ENCODE data around the gene TNFRSF1B. TPM values are rescaled to one million over a fixed set of nuclear protein-coding genes. Genes with fewer than 3 reads are reported as not detected.

TNFRSF1B gene
- total RNA-seq, 1 donor, result 15.3 TPM

GRCh38 chr1:12186679-12186985 is 19.8 kb downstream of the TNFRSF1B start:
- DNase-seq (ENCODE audit: low read depth in 2 of 3, low spot score in 2 of 3), result no peak

DNA sequence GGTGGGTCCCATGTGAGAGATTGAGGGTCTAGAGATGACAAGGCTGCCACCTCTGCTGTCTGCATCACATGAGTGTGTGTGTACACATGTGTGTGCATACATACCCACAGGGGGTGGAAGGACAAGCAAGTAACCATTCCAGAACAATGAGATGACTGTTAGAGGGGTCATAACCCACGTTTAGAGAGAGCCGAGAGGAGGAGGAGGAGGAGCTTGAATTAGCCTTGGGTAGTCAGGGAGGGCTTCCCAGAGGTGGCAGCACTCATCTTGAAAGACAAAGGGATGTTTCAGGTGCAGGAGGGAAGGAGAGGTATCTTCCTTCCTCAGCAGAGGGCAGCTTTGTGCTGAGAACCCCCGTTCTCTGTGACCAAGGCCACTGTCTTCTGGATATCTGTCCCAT is 21.3 kb downstream of the TNFRSF1B start:
- no peak for DNase-seq (ENCODE audit: low read depth in 2 of 3, low spot score in 2 of 3)

DNA sequence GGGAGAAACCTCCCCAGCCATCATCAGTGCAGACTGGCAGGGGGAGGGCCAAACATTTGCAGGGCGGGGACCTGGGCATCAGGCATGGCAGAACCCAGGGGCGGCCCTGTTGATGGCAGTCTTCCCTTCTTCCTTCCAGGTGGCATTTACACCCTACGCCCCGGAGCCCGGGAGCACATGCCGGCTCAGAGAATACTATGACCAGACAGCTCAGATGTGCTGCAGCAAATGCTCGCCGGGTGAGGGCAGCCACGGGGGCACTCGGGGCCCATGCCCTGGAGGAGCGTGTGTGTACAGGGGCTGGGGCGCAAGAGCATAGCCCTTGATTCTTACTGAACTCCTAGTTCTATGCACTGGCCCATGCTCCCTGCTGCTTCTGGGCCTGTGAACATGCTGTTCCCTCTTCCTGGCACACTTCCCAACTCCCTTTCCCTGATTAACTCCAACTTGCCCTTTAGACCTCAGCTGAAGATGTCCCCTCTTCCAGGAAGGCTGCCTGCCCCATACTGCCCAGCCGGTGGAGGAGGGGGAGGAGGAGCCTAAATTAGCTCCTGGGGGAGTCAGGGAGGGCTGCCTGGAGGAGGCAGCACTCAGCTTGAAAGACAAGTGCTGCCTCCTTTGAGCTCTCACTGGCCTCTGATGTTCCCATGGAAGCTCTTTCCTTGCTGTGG is 22.0 kb downstream of the TNFRSF1B start:
- no peak for DNase-seq (ENCODE audit: low read depth in 2 of 3, low spot score in 2 of 3)

GRCh38 chr1:12189328-12189682 is 22.5 kb downstream of the TNFRSF1B start:
- DNase-seq (ENCODE audit: low read depth in 2 of 3, low spot score in 2 of 3), result no peak

DNA sequence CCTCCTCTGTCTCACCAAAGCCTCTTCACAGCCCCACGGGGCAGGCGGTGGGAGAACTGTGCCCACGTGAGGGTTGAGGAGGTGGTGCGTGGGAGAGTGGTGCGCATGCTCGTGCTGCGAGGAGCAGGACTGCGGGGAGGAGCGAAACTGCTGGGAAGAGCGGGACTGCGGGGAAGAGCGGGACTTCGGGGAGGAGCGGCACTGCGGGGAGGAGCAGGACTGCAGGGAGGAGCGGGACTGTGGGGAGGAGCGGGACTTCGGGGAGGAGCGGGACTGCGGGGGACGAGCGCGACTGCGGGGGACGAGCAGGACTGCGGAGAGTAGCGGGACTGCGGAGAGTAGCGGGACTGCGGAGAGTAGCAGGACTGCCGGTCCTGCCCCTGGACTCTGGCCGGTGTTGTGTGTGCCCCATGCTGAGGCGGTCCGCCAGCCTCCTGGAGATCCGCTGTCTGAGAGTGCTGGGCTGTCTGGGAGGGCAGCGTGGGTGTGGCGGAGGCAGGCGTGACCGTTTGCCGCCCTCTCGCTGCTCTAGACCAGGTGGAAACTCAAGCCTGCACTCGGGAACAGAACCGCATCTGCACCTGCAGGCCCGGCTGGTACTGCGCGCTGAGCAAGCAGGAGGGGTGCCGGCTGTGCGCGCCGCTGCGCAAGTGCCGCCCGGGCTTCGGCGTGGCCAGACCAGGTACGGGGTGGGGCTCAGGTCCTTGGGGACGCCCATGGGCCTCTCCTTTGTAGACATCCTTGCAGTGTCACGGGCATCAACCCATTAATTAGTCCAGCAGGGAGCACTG is 24.6 kb downstream of the TNFRSF1B start:
- DNase-seq (ENCODE audit: low read depth in 2 of 3, low spot score in 2 of 3), result no peak

DNA sequence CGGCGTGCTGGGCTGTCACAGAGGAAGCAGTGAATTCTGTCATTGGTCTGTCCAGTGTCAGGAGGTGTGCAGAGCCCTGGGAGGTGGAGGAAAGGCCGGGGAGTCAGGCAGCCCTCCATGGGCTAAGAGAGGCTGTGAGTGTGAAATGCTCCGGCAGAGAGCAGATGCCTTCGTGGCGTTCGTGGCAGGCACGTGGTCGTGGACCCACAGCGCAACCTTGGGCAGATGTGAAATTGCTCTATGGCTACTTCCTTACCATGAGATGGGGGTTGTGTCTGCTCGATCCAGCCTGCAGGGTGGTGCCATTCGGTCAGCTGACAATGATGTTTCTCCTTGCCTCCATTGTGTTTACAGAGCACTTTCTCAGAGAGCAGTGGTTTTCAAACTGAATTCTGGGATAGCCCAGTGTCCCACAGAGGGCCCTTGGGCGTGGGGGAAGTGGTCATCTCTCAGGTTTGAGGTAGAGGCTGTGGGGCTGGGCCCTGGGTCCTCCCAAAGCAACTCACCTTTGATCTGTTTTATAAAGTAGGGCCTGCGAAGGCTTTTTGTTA is 27.9 kb downstream of the TNFRSF1B start:
- DNase-seq (ENCODE audit: low read depth in 2 of 3, low spot score in 2 of 3), result no peak

DNA sequence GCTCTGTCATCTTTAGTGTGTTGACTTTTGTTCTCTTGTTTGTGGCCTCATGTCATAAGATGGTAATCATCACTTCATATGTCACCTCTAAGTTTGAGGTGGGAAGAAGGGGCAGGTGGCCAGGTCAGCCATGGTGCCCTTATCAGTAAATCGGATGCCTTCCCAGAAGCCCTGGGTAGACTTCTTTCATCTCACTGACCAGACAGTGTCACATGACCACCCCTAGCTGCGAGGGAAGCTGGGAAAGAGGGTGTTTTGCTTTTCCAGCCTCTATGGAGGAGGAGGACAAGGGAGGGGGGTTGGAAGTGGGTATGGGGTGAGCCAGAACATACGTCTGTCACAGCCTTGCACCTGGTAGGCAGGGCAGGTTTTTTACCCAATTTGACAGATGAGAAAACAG is 28.6 kb downstream of the TNFRSF1B start:
- no peak for DNase-seq (ENCODE audit: low read depth in 2 of 3, low spot score in 2 of 3)

- DNase-seq (ENCODE audit: low read depth in 2 of 3, low spot score in 2 of 3), result no peak
These were observed 30.1 kb downstream of the TNFRSF1B start for GRCh38 chr1:12196641-12197482.

GRCh38 chr1:12197483-12197880 is 30.7 kb downstream of the TNFRSF1B start:
- no peak for DNase-seq (ENCODE audit: low read depth in 2 of 3, low spot score in 2 of 3)

GRCh38 chr1:12200208-12200607 is 33.4 kb downstream of the TNFRSF1B start:
- no peak for DNase-seq (ENCODE audit: low read depth in 2 of 3, low spot score in 2 of 3)

GRCh38 chr1:12201352-12202189 is 34.8 kb downstream of the TNFRSF1B start:
- no peak for DNase-seq (ENCODE audit: low read depth in 2 of 3, low spot score in 2 of 3)

DNA sequence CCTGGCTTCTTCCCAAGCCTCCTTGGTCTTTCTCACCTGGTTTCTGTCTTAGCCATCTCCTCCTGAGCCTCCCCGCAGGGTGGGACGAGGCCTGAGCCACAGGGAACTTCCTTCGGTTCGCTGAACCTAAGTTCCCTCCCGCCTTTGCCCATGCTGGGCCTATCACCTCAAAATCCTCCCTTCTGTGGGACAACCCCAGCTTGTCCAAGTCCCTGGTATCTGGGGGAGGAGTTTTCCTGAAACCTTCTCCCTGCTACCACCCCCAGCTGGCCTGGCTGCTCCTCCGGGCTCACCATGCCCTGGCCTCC is 35.4 kb downstream of the TNFRSF1B start:
- no peak for DNase-seq (ENCODE audit: low read depth in 2 of 3, low spot score in 2 of 3)

DNA sequence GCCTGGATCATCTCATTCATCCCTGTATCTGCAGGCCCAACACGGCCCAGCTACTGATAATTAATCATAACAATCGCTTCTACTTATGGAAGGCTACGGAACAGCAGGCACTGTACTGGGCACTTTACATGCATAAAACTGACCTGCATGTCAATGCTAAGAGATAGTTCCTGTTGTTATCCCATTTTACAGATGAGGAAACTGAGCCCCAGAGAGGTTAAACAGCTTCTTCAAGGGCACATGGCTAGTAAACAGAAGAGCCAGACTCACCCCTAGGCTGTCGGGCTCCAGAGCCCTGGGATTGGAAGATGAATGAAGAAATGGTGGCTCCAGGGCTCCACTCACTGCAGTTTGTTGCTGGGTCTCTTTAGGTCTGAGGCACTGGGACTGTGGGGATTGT is 35.8 kb downstream of the TNFRSF1B start:
- no peak for DNase-seq (ENCODE audit: low read depth in 2 of 3, low spot score in 2 of 3)

GRCh38 chr1:12203216-12204007 is 36.6 kb downstream of the TNFRSF1B start:
- no peak for DNase-seq (ENCODE audit: low read depth in 2 of 3, low spot score in 2 of 3)

GRCh38 chr1:12204140-12204539 is 37.3 kb downstream of the TNFRSF1B start:
- no peak for DNase-seq (ENCODE audit: low read depth in 2 of 3, low spot score in 2 of 3)

- DNase-seq (ENCODE audit: low read depth in 2 of 3, low spot score in 2 of 3), result no peak
These were observed 38.2 kb downstream of the TNFRSF1B start for GRCh38 chr1:12204754-12205658.

DNA sequence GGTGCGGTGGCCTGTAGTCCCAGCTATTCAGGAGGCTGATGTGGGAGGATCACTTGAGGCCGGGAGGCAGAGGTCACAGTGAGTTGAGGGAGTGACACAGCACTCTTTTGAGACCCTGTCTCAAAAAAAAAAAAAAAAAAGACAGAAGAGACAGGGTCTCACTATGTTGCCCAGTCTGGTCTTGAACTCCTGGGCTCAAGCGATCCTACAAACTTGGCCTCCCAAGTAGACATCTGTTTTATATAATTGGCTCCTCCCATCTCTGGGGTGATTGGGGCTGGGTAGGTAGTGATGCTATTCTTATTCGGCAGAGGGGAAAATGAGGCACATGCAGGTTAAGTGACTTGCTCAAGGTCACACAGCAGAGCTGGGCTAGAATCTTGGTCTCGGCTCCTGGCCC is 39.4 kb downstream of the TNFRSF1B start:
- DNase-seq (ENCODE audit: low read depth in 2 of 3, low spot score in 2 of 3), result no peak

DNA sequence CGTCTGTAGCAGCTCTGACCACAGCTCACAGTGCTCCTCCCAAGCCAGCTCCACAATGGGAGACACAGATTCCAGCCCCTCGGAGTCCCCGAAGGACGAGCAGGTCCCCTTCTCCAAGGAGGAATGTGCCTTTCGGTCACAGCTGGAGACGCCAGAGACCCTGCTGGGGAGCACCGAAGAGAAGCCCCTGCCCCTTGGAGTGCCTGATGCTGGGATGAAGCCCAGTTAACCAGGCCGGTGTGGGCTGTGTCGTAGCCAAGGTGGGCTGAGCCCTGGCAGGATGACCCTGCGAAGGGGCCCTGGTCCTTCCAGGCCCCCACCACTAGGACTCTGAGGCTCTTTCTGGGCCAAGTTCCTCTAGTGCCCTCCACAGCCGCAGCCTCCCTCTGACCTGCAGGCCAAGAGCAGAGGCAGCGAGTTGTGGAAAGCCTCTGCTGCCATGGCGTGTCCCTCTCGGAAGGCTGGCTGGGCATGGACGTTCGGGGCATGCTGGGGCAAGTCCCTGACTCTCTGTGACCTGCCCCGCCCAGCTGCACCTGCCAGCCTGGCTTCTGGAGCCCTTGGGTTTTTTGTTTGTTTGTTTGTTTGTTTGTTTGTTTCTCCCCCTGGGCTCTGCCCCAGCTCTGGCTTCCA is 40.1 kb downstream of the TNFRSF1B start:
- no peak for DNase-seq (ENCODE audit: low read depth in 2 of 3, low spot score in 2 of 3)

Data from hematopoietic multipotent progenitor cell (in vitro differentiated cells).